Calu3 (cell line): ENCODE data around the gene HIPK3. TPM values are rescaled to one million over a fixed set of nuclear protein-coding genes. Genes with fewer than 3 reads are reported as not detected.

Experiments
- BruUV-seq: library from RNA; stranded (reverse); fragments of 400-500 nt; replicated peaks from 2 replicates; lab custom pipeline; 2021; lab: Mats Ljungman, UMichigan
- CTCF ChIA-PET: fragments of 300-600 bp; sonication (Branson Sonifier 250); formaldehyde crosslinking; loops from one replicate; lab custom pipeline; 2022; ENCODE audit warnings: antibody characterized with exemption; lab: Charles Lee
- DNase-seq: peaks from one replicate; pipeline ENCODE4 v3.0.0; 2022
- H3K27ac Mint-ChIP-seq: one replicate; pipeline ENCODE4 v1.8.0; 2022; ENCODE audit warnings: mixed read lengths; ENCODE audit not compliant: unreplicated experiment
- H3K27me3 Mint-ChIP-seq: one replicate; pipeline ENCODE4 v1.8.0; 2022; ENCODE audit warnings: mixed read lengths; ENCODE audit not compliant: unreplicated experiment
- H3K36me3 Mint-ChIP-seq: one replicate; pipeline ENCODE4 v1.8.0; 2022; ENCODE audit warnings: mild to moderate bottlenecking, moderate library complexity, mixed read lengths; ENCODE audit not compliant: insufficient read depth, unreplicated experiment
- H3K4me1 Mint-ChIP-seq: one replicate; pipeline ENCODE4 v1.8.0; 2022; ENCODE audit warnings: mild to moderate bottlenecking, low read depth, mixed read lengths; ENCODE audit not compliant: unreplicated experiment
- H3K4me3 Mint-ChIP-seq: one replicate; pipeline ENCODE4 v1.8.0; 2022; ENCODE audit warnings: mild to moderate bottlenecking, low read depth, moderate library complexity, mixed read lengths; ENCODE audit not compliant: unreplicated experiment
- H3K9me3 Mint-ChIP-seq: one replicate; pipeline ENCODE4 v1.8.0; 2022; ENCODE audit warnings: low read depth, mixed read lengths; ENCODE audit not compliant: unreplicated experiment
- intact Hi-C: fragments of 100-400 bp; cut with micrococcal nuclease; formaldehyde crosslinking; loops from one replicate; pipeline ENCODE4 v1.10.0; 2022; ENCODE audit not compliant: unreplicated experiment
- total RNA-seq: library from RNA; stranded (reverse); gene quantifications from 2 replicates; pipeline ENCODE4 v1.2.3, GENCODE V29; 2022
- TF ChIP-seq, protein P1 (sequence below): fragments of 200-600 bp; IDR thresholded peaks from one replicate; pipeline ENCODE4 v1.8.0; 2022; ENCODE audit warnings: antibody characterized with exemption; ENCODE audit not compliant: unreplicated experiment

The HIPK3 gene
- total RNA-seq, 1 experiment from 2014 or later, result 53.6 TPM

DNA sequence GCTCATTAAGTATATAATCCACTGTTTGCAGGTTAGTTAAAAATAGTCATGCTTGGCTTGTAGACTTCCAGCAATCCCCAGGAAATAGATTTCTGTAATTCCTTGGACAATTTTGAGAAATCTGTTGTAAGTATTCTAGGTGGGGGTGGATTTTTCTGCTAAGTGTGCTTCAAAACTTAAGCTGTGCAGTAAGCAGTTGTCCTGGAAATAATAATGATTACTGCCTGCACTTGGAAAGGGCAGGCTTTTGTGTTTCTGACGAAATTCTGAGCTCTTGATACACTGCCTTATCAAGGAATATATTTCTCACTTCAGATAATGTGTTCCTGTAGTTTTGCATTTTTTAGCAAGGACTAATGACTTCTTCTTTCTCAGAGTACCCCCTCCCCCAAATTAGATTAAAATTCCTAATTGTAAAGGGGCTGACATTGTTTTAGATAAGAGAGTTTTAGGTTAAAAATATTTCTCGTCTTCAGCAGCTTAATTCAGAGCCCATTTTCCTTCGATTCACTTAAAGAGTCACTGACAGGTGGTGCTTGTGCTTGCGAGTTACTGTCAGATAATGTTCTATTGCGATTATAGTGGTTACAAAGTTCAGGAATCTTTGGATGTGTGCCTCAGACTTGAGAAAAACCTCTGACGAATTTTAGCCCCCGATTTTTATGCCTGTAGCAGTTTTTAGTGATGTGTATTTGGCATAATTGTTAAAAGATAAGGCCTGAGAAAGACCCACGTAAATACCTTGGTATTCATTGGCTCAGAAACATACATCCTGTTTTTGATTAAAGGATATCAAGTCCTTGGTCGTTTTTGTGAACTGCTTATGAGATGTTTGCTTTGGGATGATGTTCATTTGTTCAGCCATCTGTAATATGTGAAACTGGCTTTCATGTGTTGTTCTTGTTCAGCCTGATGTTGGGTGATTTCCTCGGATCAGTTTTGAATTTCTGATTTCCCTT, 120.5 kb downstream of the HIPK3 start:
- no peak overlapping the region for H3K27ac Mint-ChIP-seq
- TF ChIP-seq, protein P1, sequence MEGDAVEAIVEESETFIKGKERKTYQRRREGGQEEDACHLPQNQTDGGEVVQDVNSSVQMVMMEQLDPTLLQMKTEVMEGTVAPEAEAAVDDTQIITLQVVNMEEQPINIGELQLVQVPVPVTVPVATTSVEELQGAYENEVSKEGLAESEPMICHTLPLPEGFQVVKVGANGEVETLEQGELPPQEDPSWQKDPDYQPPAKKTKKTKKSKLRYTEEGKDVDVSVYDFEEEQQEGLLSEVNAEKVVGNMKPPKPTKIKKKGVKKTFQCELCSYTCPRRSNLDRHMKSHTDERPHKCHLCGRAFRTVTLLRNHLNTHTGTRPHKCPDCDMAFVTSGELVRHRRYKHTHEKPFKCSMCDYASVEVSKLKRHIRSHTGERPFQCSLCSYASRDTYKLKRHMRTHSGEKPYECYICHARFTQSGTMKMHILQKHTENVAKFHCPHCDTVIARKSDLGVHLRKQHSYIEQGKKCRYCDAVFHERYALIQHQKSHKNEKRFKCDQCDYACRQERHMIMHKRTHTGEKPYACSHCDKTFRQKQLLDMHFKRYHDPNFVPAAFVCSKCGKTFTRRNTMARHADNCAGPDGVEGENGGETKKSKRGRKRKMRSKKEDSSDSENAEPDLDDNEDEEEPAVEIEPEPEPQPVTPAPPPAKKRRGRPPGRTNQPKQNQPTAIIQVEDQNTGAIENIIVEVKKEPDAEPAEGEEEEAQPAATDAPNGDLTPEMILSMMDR, result no peak
- peak overlapping the region; percentile 68 for H3K4me3 Mint-ChIP-seq
- H3K36me3 Mint-ChIP-seq, result peaks cover 7% of the 10 kb centered on the region
- H3K9me3 Mint-ChIP-seq, result no peaks in the 10 kb centered on the region
- intact Hi-C loops, result loop anchor here (10.0 kb wide), 1 partner anchor 157 kb away; no protein-coding TSS in a partner anchor
- BruUV-seq, result TSS peak; percentile 31
- no peaks in the 10 kb centered on the region for H3K27me3 Mint-ChIP-seq
- peaks cover 28% of the 10 kb centered on the region for H3K4me1 Mint-ChIP-seq
- DNase-seq, result no peak
- CTCF ChIA-PET, result interaction anchor here (1.2 kb wide), 1 partner anchor 365 kb away, joined by 4 read pairs; no protein-coding TSS in a partner anchor

DNA sequence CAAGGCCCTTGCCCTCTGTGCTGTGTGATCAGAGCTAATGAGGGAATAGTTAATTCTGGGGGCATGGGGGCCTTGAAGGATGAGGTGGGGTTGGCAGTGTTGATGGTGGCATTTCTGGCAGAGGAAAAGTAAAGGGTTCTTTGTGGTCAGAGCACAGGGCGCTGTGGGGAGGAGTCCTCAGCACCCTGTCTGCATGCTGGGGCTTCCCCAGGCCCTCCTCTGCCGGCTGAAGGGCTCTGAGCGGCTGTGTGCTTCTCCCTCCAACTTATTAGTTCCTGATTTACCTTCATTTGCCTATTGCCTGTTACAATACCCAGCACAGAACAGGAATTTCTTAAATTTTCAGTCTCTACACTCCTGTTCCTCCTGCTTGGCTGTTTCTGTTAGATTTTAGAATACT, 122.8 kb downstream of the HIPK3 start:
- no TSS peak for BruUV-seq
- CTCF ChIA-PET, result no interaction called here
- intact Hi-C loops, result loop anchor here (10.0 kb wide), 1 partner anchor 155 kb away; no protein-coding TSS in a partner anchor
- no peak for DNase-seq
- Mint-ChIP-seq H3K4me1 (peaks cover 11% of the 10 kb centered on the region), H3K9me3 (no peaks in the 10 kb centered on the region), H3K27ac (no peak overlapping the region), H3K36me3 (peaks cover 7% of the 10 kb centered on the region), H3K4me3 (no peak overlapping the region), H3K27me3 (no peaks in the 10 kb centered on the region)
- TF ChIP-seq, protein P1, result no peak

DNA sequence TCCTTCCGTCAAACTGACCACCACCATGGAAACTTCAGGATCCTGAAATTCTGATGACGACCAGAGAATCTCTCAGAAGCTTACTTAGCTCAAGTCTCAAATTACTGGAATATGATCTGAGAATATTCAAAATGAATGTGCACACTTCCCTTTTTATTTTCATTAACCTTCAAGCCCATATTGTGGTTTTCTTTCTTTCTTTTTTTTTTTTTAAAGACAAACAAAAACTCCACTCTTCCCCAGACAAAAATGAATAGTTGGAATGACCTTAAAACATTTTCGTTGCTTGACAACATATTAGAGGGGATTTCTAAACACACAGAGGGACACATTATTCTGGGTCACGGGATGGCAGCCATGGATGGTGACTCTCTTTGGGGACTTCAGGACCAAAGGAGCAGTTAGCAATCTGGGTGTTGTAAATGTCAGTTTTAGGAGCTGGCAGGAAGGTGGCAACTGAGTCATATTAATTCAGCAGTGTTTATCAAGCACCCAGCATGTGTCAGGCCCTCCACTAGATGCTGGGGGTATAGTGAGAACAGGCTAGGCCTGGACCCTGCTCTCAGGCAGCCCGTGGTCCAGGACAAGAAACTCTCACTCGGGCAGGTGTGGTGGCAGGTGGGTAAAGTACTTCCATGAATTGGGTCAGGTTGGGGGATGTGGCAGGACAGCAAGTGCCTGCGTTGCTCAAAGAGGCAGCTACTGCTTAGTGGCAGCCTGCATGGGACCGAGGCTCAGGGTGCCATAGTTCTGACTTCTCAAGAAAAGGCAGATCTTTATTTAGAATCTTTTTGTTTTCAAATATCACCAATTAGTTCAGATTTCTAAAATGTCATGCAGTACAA, 126.1 kb downstream of the HIPK3 start:
- Mint-ChIP-seq H3K9me3 (no peaks in the 10 kb centered on the region), H3K4me3 (no peak overlapping the region), H3K4me1 (peaks cover 6% of the 10 kb centered on the region), H3K36me3 (no peaks in the 10 kb centered on the region), H3K27ac (no peak overlapping the region), H3K27me3 (no peaks in the 10 kb centered on the region)
- CTCF ChIA-PET, result no interaction called here
- no peak for DNase-seq
- TF ChIP-seq, protein P1, result no peak
- intact Hi-C loops, result no loop called here
- BruUV-seq, result no TSS peak

DNA sequence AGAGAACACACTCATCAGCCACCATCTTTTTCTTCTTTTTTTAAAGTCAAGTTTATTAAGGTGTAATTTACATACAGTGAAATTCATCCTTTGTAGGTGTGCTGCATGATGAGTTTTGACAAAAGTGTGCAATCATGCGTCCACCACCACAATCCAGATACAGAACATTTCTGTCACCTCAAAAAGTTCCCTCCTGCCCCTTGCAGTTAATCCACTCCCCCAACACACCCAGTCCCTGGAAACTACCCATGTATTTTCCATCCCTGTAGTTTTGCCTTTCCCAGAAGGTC, 126.7 kb downstream of the HIPK3 start:
- Mint-ChIP-seq H3K36me3 (no peaks in the 10 kb centered on the region), H3K27ac (no peak overlapping the region), H3K27me3 (no peaks in the 10 kb centered on the region), H3K4me3 (no peak overlapping the region), H3K9me3 (no peaks in the 10 kb centered on the region), H3K4me1 (peaks cover under 1% of the 10 kb centered on the region)
- no peak for DNase-seq
- CTCF ChIA-PET, result no interaction called here
- BruUV-seq, result no TSS peak
- intact Hi-C loops, result no loop called here
- TF ChIP-seq, protein P1, result no peak
